Measurements from ENCODE around the gene RUNX2. TPM values are rescaled to one million over a fixed set of nuclear protein-coding genes. Genes with fewer than 3 reads are reported as not detected.
A peak's percentile ranks its signal among the peaks of the same experiment; 100 is the strongest.

RUNX2 gene
- total and polyA plus RNA-seq, 2 experiments from 2014 or later, result 0.66 to 1.7 TPM

- no peaks in the 10 kb centered on the region for H3F3A ChIP-seq (replicated peaks; ENCODE audit: low read depth)
- no peaks in the 10 kb centered on the region for H3K79me2 ChIP-seq (replicated peaks; ENCODE audit: insufficient read depth)
- DNase-seq (ENCODE audit: low spot score) (peak; percentile 80), ATAC-seq (peak; percentile 89)
- H3K4me1 ChIP-seq (ENCODE audit: insufficient read depth), result peaks cover 13% of the 10 kb centered on the region
- no peaks in the 10 kb centered on the region for H4K20me1 ChIP-seq (replicated peaks; ENCODE audit: insufficient read depth)
- peak overlapping the region; percentile 80 for H3K4me2 ChIP-seq
- no peak overlapping the region for H3K27ac ChIP-seq (ENCODE audit: low read depth)
- Mint-ChIP-seq H3K27me3 (ENCODE audit: insufficient read depth, low read depth, poor library complexity) (peaks cover 38% of the 10 kb centered on the region), H3K9me3 (no peaks in the 10 kb centered on the region), H3K27ac (no peak overlapping the region), H3K4me1 (peaks cover 32% of the 10 kb centered on the region), H3K36me3 (ENCODE audit: low read depth) (no peaks in the 10 kb centered on the region; the same call in 2 of the 3 replicates), H3K4me3 (peak overlapping the region; percentile 69)
- peak overlapping the region; percentile 58 for H3K4me3 ChIP-seq
- peak overlapping the region; percentile 98 for H2AFZ ChIP-seq
- no peak for TF ChIP-seq EZH2phosphoT487 (IDR thresholded peaks at IDR 0.05; ENCODE audit: unreplicated experiment)
- no peak for TF ChIP-seq CREB1 (CRISPR knock-in tag; IDR thresholded peaks at IDR 0.05; ENCODE audit: low read depth)
- TF ChIP-seq EZH2 (IDR thresholded peaks at IDR 0.05; ENCODE audit: low read depth, unreplicated experiment), result peak; percentile 22
- no peak for TF ChIP-seq REST (IDR thresholded peaks at IDR 0.05; ENCODE audit: unreplicated experiment)
- TF ChIP-seq JUNB (IDR thresholded peaks at IDR 0.05; ENCODE audit: unreplicated experiment), result no peak
- TF ChIP-seq ETS1 (IDR thresholded peaks at IDR 0.05), result no peak
- H3K36me3 ChIP-seq (ENCODE audit: insufficient read depth), result no peaks in the 10 kb centered on the region
- peaks cover 42% of the 10 kb centered on the region for H3K27me3 ChIP-seq (ENCODE audit: insufficient read depth)
- no peaks in the 10 kb centered on the region for H3K9me2 ChIP-seq (ENCODE audit: insufficient read depth)
Measured at GRCh38 chr6:45663251-45664221, 335.4 kb downstream of the RUNX2 start.

- Histone ChIP-seq H2AFZ (no peak overlapping the region), H3K36me3 (ENCODE audit: insufficient read depth) (no peaks in the 10 kb centered on the region), H3F3A (replicated peaks; ENCODE audit: low read depth) (no peaks in the 10 kb centered on the region), H3K27me3 (ENCODE audit: insufficient read depth) (peaks cover 42% of the 10 kb centered on the region), H3K4me2 (0 out of 2 replicates have a peak overlapping the region, but pooled peaks have one; percentile 80), H3K9me2 (ENCODE audit: insufficient read depth) (no peaks in the 10 kb centered on the region), H3K4me1 (ENCODE audit: insufficient read depth) (peaks cover 13% of the 10 kb centered on the region), H4K20me1 (replicated peaks; ENCODE audit: insufficient read depth) (no peaks in the 10 kb centered on the region), H3K27ac (ENCODE audit: low read depth) (no peak overlapping the region), H3K4me3 (no peak overlapping the region), H3K79me2 (replicated peaks; ENCODE audit: insufficient read depth) (no peaks in the 10 kb centered on the region)
- no peak for DNase-seq (ENCODE audit: low spot score)
- Mint-ChIP-seq H3K9me3 (no peaks in the 10 kb centered on the region), H3K36me3 (ENCODE audit: low read depth) (no peaks in the 10 kb centered on the region; the same call in 2 of the 3 replicates), H3K4me3 (no peak overlapping the region), H3K27me3 (ENCODE audit: insufficient read depth, low read depth, poor library complexity) (peaks cover 38% of the 10 kb centered on the region), H3K27ac (no peak overlapping the region), H3K4me1 (peaks cover 32% of the 10 kb centered on the region)
- no peak for ATAC-seq
- TF ChIP-seq EZH2phosphoT487 (IDR thresholded peaks at IDR 0.05; ENCODE audit: unreplicated experiment) (no peak), NANOG (IDR thresholded peaks at IDR 0.05; ENCODE audit: borderline replicate concordance) (no peak), EZH2 (IDR thresholded peaks at IDR 0.05; ENCODE audit: low read depth, unreplicated experiment) (no peak), POLR2AphosphoS5 (IDR thresholded peaks at IDR 0.05; ENCODE audit: low read depth) (no peak), STAT1 (IDR thresholded peaks at IDR 0.05; ENCODE audit: unreplicated experiment) (no peak), ZNF114 (CRISPR knock-in tag; IDR thresholded peaks at IDR 0.05) (no peak), ZNF331 (CRISPR knock-in tag; IDR thresholded peaks at IDR 0.05; ENCODE audit: low read depth) (no peak), REST (IDR thresholded peaks at IDR 0.05; ENCODE audit: unreplicated experiment) (no peak), CTCF (conservative IDR thresholded peaks at IDR 0.05; ENCODE audit: low read depth in 2 of 2) (no peak)
Measured at GRCh38 chr6:45664707-45665106, 336.6 kb downstream of the RUNX2 start.
